Chondrocyte (in vitro differentiated cells): ENCODE measurements around the gene CLK4. TPM values are rescaled to one million over a fixed set of nuclear protein-coding genes. Genes with fewer than 3 reads are reported as not detected.

ENCODE experiments used
- DNase-seq: peaks from one replicate; pipeline ENCODE4 v3.0.0; 2021; ENCODE audit warnings: mixed read lengths, low spot score
- H3K27ac Mint-ChIP-seq: one replicate; pipeline ENCODE4 v1.8.0; 2021; ENCODE audit warnings: mild to moderate bottlenecking, moderate library complexity, mixed read lengths; ENCODE audit not compliant: unreplicated experiment
- H3K27me3 Mint-ChIP-seq: 2 replicates; pipeline ENCODE4 v1.8.0; 2021; ENCODE audit warnings: low read depth, mixed read lengths
- H3K36me3 Mint-ChIP-seq: 2 replicates; pipeline ENCODE4 v1.8.0; 2021; ENCODE audit warnings: low read depth, mixed read lengths
- H3K4me1 Mint-ChIP-seq: 2 replicates; pipeline ENCODE4 v1.8.0; 2021; ENCODE audit warnings: low read depth, mild to moderate bottlenecking, mixed read lengths
- H3K4me3 Mint-ChIP-seq: one replicate; pipeline ENCODE4 v1.8.0; 2021; ENCODE audit warnings: mild to moderate bottlenecking, moderate library complexity, mixed read lengths; ENCODE audit not compliant: unreplicated experiment
- H3K9me3 Mint-ChIP-seq: 2 replicates; pipeline ENCODE4 v1.8.0; 2021; ENCODE audit warnings: low read depth, mixed read lengths
- total RNA-seq: library from RNA; stranded (reverse); gene quantifications from 3 replicates; pipeline ENCODE4 v1.2.1, GENCODE V29; 2021
- TF ChIP-seq, protein P1 (sequence below): fragments of 200-600 bp; sonication (generic); IDR thresholded peaks from 2 replicates; pipeline ENCODE4 v1.5.0; 2021; ENCODE audit warnings: antibody characterized with exemption, mild to moderate bottlenecking, moderate library complexity

CLK4 gene
- total RNA-seq, 1 donor from 2014 or later: 21.8 TPM

DNA sequence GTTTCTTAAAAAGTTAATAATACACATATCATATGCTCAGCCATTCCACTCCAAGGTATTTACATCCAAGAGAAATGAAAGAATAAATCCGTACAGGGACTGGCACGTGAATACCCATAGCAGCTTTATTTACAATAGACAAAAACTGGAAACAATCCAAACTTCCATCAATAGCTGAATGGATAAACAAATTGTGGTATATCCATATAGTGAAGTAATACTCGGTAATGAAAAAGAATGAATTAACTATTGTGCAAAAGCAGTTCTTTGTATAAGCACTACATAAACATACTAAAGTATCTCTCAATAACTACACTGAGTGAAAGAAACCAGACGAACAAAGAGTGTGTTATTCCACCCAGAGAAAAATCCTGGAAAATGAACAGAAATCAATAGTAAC, 54.2 kb downstream of the CLK4 start:
- H3K27ac Mint-ChIP-seq: no peak overlapping the region
- H3K36me3 Mint-ChIP-seq: peaks cover 4% of the 10 kb centered on the region
- peaks cover 13% of the 10 kb centered on the region for H3K27me3 Mint-ChIP-seq
- TF ChIP-seq, protein P1, sequence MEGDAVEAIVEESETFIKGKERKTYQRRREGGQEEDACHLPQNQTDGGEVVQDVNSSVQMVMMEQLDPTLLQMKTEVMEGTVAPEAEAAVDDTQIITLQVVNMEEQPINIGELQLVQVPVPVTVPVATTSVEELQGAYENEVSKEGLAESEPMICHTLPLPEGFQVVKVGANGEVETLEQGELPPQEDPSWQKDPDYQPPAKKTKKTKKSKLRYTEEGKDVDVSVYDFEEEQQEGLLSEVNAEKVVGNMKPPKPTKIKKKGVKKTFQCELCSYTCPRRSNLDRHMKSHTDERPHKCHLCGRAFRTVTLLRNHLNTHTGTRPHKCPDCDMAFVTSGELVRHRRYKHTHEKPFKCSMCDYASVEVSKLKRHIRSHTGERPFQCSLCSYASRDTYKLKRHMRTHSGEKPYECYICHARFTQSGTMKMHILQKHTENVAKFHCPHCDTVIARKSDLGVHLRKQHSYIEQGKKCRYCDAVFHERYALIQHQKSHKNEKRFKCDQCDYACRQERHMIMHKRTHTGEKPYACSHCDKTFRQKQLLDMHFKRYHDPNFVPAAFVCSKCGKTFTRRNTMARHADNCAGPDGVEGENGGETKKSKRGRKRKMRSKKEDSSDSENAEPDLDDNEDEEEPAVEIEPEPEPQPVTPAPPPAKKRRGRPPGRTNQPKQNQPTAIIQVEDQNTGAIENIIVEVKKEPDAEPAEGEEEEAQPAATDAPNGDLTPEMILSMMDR: no peak
- peaks cover 12% of the 10 kb centered on the region for H3K9me3 Mint-ChIP-seq
- no peak for DNase-seq
- H3K4me1 Mint-ChIP-seq: no peaks in the 10 kb centered on the region
- H3K4me3 Mint-ChIP-seq: no peak overlapping the region

DNA sequence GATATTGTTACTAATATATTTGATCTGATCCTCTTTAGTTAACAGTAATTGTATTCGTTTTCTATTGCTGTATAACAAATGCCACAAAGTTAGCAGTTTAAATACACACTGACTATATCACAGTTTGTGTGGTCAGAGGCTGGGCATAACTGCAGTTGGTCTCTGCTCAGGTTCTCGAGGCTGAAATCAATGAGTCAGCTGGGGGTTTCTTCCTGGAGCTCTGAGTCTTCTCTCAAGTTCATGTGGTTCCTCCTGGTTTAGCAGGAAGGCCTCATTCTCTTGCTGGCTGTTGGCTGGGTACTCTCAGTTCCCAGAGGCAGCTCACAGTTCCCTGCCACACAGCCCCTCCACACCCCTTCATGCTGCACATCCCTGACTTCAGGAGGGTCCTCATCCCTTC, 57.4 kb downstream of the CLK4 start:
- H3K27me3 Mint-ChIP-seq: peaks cover 11% of the 10 kb centered on the region
- no peak overlapping the region for H3K27ac Mint-ChIP-seq
- H3K4me3 Mint-ChIP-seq: no peak overlapping the region
- H3K9me3 Mint-ChIP-seq: peaks cover 12% of the 10 kb centered on the region
- peaks cover 4% of the 10 kb centered on the region for H3K36me3 Mint-ChIP-seq
- TF ChIP-seq, protein P1: no peak
- no peaks in the 10 kb centered on the region for H3K4me1 Mint-ChIP-seq
- DNase-seq: no peak

DNA sequence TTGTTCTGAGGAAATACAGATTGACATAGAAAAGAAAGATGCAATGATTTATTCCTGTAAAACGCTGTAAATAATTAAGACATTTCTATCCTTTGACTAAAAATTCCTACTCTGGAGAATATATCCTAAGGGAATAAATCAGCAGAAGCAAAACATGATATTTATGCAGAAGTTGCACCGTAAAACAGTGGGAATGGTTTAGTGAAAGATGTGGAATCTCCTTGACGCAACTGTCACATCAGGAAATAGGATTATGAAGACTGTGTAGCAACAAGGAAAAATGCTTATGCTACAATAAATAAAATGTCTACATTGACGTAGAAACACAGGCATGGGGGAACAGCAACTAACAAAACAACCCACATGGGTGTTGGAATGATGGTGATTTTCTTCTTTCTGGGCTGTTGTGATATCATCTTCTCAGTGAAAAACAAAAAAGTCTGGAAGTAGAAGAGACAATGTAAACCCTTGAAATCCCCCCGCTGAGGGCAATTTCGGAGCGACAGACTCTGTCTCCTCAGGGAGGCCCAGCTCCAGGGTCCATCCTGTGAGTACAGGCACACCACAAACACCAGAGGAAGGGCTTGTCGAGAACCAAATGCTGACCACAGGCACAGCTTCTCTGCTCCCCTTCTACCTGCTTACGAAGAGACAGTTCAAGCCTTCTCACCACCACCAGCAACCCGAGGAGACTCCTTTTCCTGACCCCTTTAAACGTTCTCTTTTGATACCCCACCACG, 61.9 kb downstream of the CLK4 start:
- Mint-ChIP-seq H3K4me1 (no peaks in the 10 kb centered on the region), H3K27ac (no peak overlapping the region), H3K36me3 (peaks cover 2% of the 10 kb centered on the region)

DNA sequence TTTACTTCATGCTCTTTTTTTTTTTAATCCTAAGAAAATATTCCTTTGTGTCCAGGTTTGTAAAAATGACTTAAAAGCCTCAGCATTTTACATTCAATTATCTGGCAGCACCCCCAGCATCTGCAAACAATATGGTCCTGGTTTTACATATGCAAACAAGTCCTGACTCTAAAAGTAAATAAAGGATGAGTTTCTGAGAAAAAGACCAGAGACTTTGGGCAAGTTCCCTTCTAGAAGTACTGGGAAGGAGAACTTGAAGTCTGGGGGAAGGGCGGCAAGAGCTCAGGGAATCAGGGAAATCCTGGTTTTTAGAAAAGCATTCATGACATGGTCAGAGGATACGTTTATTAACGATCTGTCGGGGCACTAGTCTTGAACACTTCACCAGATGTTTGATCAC, 62.5 kb downstream of the CLK4 start:
- Mint-ChIP-seq H3K36me3 (peaks cover 2% of the 10 kb centered on the region), H3K27ac (no peak overlapping the region), H3K4me1 (no peaks in the 10 kb centered on the region), H3K27me3 (peaks cover 27% of the 10 kb centered on the region), H3K4me3 (no peak overlapping the region), H3K9me3 (no peaks in the 10 kb centered on the region)
- TF ChIP-seq, protein P1: no peak
- DNase-seq: no peak

More for the DNA sequence above, 61.9 kb downstream of the CLK4 start:
- Mint-ChIP-seq H3K4me3 (no peak overlapping the region), H3K9me3 (no peaks in the 10 kb centered on the region), H3K27me3 (peaks cover 23% of the 10 kb centered on the region)
- TF ChIP-seq, protein P1: no peak
- no peak for DNase-seq

DNA sequence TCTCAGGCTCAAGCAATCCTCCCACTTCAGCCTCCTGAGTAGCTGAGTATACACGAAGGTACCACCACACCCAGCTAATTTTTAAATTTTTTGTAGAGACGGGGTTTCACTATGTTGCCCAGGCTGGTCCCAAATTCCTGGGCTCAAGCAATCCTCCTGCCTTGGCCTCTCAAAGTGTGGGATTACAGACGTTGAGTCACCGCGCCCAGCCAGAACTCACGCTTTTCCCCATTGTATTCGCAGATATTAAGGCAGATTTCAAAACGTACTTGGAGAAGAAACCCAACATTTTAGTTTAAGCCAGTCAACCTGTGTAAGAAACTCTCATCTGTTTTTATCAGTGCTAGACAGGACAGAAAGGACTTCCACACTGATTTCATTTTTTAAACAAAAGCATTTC, 63.2 kb downstream of the CLK4 start:
- TF ChIP-seq, protein P1: no peak
- DNase-seq: no peak
- H3K4me1 Mint-ChIP-seq: no peaks in the 10 kb centered on the region
- H3K27ac Mint-ChIP-seq: no peak overlapping the region
- H3K27me3 Mint-ChIP-seq: peaks cover 30% of the 10 kb centered on the region
- H3K36me3 Mint-ChIP-seq: peaks cover 2% of the 10 kb centered on the region
- no peaks in the 10 kb centered on the region for H3K9me3 Mint-ChIP-seq
- no peak overlapping the region for H3K4me3 Mint-ChIP-seq
